Measurements from ENCODE around the gene INPP5F.
A peak's percentile ranks its signal among the peaks of the same experiment; 100 is the strongest.

The INPP5F gene

DNA sequence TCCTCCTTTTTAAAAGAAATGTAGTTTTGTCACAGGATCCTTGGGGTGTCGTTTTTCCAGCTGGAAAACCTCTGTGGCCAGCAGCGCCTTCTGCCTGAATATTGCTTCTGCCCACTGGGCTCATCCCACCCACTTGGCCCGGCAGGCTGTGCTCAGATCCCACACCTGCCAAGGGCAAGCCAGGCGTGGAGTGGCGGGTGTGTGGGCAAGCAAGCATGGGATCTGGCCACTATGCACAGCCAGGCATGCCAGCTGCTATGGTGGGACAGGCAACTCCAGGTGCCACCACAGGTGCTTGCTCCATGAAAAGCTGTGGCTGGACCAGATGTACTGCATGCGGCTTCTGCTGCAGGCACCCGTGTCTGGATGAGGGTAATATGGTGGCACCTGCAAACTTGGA, 31.2 kb upstream of the INPP5F start:
- H3K4me3 ChIP-seq (ENCODE audit: low read length), result no peak overlapping the region
- TF ChIP-seq, protein P1, sequence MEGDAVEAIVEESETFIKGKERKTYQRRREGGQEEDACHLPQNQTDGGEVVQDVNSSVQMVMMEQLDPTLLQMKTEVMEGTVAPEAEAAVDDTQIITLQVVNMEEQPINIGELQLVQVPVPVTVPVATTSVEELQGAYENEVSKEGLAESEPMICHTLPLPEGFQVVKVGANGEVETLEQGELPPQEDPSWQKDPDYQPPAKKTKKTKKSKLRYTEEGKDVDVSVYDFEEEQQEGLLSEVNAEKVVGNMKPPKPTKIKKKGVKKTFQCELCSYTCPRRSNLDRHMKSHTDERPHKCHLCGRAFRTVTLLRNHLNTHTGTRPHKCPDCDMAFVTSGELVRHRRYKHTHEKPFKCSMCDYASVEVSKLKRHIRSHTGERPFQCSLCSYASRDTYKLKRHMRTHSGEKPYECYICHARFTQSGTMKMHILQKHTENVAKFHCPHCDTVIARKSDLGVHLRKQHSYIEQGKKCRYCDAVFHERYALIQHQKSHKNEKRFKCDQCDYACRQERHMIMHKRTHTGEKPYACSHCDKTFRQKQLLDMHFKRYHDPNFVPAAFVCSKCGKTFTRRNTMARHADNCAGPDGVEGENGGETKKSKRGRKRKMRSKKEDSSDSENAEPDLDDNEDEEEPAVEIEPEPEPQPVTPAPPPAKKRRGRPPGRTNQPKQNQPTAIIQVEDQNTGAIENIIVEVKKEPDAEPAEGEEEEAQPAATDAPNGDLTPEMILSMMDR (conservative IDR thresholded peaks at IDR 0.05; ENCODE audit: low read length), result no peak
- no peak for DNase-seq (ENCODE audit: low read depth)

GRCh38 chr10:119700321-119700954, 25.4 kb upstream of the INPP5F start:
- TF ChIP-seq, protein P1 (conservative IDR thresholded peaks at IDR 0.05; ENCODE audit: low read length), result no peak
- DNase-seq (ENCODE audit: low read depth), result no peak

GRCh38 chr10:119701861-119702260, 24.0 kb upstream of the INPP5F start:
- no peak overlapping the region for H3K4me3 ChIP-seq (ENCODE audit: low read length)
- peak; percentile 15 for DNase-seq (ENCODE audit: low read depth)
- TF ChIP-seq, protein P1 (conservative IDR thresholded peaks at IDR 0.05; ENCODE audit: low read length), result no peak

More at GRCh38 chr10:119700321-119700954, 25.4 kb upstream of the INPP5F start:
- no peak overlapping the region for H3K4me3 ChIP-seq (ENCODE audit: low read length)

DNA sequence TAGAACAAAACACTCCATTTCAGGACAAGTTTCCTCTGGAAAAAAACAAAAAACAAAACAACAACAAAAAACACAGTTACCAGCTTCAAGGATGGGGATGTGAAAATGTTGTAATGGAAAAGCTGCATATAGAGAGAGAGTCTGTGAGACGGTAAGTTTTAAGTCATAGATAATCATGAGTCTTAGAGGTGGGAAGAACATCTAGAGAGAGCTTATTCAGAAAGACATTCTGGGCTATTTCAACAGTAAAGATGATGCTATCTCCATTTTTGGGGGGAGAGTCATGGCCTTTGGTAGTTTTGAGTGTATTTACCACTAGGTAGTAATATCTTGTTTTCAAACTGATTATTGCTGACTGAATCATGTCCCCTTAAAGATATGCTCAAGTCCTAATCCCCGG, 23.3 kb upstream of the INPP5F start:
- no peak for DNase-seq (ENCODE audit: low read depth)
- H3K4me3 ChIP-seq (ENCODE audit: low read length), result no peak overlapping the region
- TF ChIP-seq, protein P1 (conservative IDR thresholded peaks at IDR 0.05; ENCODE audit: low read length), result no peak

GRCh38 chr10:119703903-119704508, 21.8 kb upstream of the INPP5F start:
- H3K4me3 ChIP-seq (ENCODE audit: low read length), result no peak overlapping the region
- no peak for DNase-seq (ENCODE audit: low read depth)
- TF ChIP-seq, protein P1 (conservative IDR thresholded peaks at IDR 0.05; ENCODE audit: low read length), result no peak

- no peak for DNase-seq (ENCODE audit: low read depth)
- no peak overlapping the region for H3K4me3 ChIP-seq (ENCODE audit: low read length)
- TF ChIP-seq, protein P1 (conservative IDR thresholded peaks at IDR 0.05; ENCODE audit: low read length), result no peak
Measured at GRCh38 chr10:119705434-119705831, 20.4 kb upstream of the INPP5F start.

Measured in AG10803 (cell line).